Measurements from ENCODE around the gene PLXNB2.

PLXNB2 gene

DNA sequence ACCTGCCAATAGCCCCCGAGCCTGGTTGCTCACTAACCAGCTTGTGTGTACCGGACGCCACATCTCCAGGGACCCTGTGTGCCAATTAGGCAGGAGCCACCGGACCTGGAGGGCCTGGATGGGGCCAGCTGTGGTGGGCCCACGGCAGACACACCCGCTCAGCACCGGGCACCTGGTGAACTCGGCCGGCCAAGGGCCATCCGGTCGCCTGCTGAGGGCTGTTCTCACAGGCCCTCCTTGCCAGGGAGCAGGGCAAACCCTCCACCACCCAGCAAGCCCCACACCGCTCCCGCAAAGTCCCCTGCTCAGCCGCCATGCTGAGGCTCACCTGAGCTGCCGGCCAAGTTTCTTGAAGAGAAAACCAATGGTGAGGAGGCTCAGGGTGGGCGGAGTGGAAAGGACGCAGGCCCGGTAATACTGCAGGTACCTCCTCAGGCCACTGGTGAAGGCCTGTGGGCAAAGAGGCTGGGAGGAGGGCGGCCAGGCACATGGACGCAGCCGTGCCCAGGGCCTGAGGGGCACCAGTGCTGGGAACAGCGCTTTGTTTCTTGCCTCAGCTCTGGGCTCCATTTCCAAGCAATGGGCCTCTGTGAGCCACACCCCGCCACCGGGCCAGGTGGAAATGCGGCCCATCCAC lies 79.7 kb downstream of the PLXNB2 start:
- no peak for DNase-seq (ENCODE audit: low spot score)

DNA sequence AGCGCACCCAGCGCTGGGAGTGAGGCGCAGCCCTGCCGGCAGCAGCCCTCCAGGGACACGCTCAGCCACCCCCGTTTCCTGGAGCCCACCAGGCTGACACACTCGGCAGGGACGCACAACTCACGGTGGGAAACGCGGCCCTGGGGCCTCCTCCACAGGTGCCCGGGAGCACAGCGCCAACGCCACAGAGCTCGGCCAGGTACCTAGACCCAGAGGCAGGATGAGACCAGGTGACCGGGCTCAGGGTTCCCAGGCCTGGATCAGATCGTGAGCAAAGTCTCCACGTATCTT lies 80.6 kb downstream of the PLXNB2 start:
- no peak for DNase-seq (ENCODE audit: low spot score)

DNA sequence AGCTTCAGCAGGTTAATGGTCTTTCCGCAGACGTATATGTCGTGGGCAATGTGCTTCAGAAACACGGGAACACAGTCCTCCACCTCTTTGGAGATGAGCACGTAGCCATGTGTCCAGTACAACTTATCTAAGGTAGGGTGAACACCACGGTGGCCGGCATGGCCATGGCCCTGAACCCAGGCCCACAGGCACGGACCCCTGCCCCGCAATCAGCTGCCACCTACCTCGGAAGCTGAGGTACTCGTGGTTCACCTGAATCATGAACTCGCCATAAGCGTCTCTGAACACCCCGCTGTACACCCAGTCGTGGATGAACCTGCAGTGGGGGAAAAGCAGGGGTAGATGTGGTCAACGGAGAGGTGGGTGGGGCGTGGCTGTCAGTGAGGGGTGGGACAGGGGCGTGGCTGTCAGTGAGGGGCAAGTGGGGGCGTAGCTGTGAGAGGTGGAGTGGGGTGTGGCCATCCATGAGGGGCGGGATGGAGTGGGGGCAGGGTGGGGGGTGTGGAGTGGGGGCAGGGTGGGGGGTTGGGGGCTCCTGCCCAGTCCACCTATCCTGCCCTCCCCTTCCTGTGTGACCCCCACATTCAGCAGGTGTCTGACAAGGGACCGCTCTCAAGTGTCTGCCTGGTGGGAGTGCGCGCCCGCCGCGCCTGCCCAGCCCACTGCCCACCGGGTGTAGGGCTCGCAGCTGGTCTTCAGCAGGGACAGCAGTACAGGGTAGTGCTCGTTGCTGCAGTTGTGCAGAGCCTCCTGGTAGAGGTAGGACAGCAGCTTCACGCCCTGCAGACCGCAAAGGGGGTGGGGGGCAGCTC lies 81.2 kb downstream of the PLXNB2 start:
- DNase-seq (ENCODE audit: low spot score): no peak

DNA sequence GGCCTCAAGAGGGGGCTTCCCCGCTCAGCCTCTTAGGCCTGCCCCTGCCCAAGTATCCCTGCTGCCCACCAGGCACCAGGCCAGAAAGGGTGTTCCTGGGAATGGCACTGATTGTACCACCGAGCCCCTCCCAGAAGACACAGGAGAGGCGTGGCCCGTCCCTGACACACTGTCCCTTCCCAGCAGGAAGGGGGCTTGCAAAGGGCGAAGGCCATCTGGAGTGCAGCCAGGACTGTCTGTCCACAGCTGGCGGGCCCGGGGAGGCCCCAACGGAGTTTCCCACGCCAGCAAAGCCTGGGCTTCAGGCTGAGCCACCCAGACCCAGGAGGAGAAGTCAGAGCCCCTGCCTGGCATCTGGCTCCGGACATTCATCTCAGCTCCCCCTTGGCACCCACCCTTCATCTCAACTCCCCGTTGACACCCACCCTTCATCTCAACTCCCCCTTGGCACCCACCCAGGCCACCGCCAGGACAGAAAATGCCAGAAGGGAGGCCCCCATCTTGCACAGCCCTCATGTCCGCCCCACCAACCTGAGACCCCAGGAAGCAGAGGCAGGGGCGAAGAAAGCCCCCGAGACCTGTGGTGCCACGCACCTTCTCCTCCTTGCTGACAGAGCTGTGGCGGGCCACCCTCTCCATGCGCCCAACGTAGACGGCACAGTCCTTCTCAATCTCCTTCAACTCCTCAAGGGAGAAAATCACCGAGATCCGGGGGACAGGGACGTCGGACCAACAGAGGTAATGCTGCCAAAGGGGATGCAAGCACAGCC lies 82.1 kb downstream of the PLXNB2 start:
- DNase-seq (ENCODE audit: low spot score): no peak
